ENCODE data around the gene SP1. TPM values are rescaled to one million over a fixed set of nuclear protein-coding genes. Genes with fewer than 3 reads are reported as not detected.
A peak's percentile ranks its signal among the peaks of the same experiment; 100 is the strongest.

SP1 gene
- total and polyA plus RNA-seq, 9 of the 15 experiments (the other 6 are each of a cell fraction or from before 2014, with no cell fraction given), result 8.0 to 65.5 (median 41.6) TPM

GRCh38 chr12:53353257-53353655 lies 26.7 kb upstream of the SP1 start:
- ChIA-PET POLR2A (interaction anchor here (1.1 to 1.5 kb wide), 2 partner anchors 35 to 70 kb away, joined by 3 to 9 read pairs; partner anchors contain the start of gene AMHR2), CTCF (ENCODE audit: low intra/inter-chr PET ratio) (interaction anchor here (0.7 to 4.3 kb wide), 7 partner anchors 28 to 155 kb away, joined by 3 to 43 read pairs (median 9); partner anchors contain the start of genes AMHR2, NPFF, PCBP2 and SP1)
- no peak for TF ChIP-seq ZNF133 (CRISPR knock-in tag; IDR thresholded peaks at IDR 0.05)
- TF ChIP-seq, protein P1, sequence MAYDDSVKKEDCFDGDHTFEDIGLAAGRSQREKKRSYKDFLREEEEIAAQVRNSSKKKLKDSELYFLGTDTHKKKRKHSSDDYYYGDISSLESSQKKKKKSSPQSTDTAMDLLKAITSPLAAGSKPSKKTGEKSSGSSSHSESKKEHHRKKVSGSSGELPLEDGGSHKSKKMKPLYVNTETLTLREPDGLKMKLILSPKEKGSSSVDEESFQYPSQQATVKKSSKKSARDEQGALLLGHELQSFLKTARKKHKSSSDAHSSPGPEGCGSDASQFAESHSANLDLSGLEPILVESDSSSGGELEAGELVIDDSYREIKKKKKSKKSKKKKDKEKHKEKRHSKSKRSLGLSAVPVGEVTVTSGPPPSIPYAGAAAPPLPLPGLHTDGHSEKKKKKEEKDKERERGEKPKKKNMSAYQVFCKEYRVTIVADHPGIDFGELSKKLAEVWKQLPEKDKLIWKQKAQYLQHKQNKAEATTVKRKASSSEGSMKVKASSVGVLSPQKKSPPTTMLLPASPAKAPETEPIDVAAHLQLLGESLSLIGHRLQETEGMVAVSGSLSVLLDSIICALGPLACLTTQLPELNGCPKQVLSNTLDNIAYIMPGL (CRISPR knock-in tag; IDR thresholded peaks at IDR 0.05), result no peak
- no peak for TF ChIP-seq KAT7 (CRISPR knock-in tag; IDR thresholded peaks at IDR 0.05; ENCODE audit: borderline replicate concordance)
- 0 out of 4 replicates have a peak, but pooled peaks of 1 of the 2 experiments have one; percentile 3 for TF ChIP-seq KDM1A (IDR thresholded peaks at IDR 0.05)
- TF ChIP-seq SRSF7 (optimal IDR thresholded peaks at IDR 0.05; ENCODE audit: low read depth, low read length), result no peak
- no peak for TF ChIP-seq KDM5B (IDR thresholded peaks at IDR 0.05; ENCODE audit: insufficient replicate concordance, low read depth, low read length)
- TF ChIP-seq DEAF1 (CRISPR knock-in tag; IDR thresholded peaks at IDR 0.05), result no peak
- no peak for TF ChIP-seq XRCC5 (IDR thresholded peaks at IDR 0.05; ENCODE audit: low read depth, low read length)
- TF ChIP-seq NFXL1 (CRISPR knock-in tag; IDR thresholded peaks at IDR 0.05), result no peak
- no peak for TF ChIP-seq ZNF75A (CRISPR knock-in tag; IDR thresholded peaks at IDR 0.05)
- no peak for TF ChIP-seq EP400 (IDR thresholded peaks at IDR 0.05)
- TF ChIP-seq MAFK (IDR thresholded peaks at IDR 0.05; ENCODE audit: low read length), result no peak
- TF ChIP-seq EGR1 (conservative IDR thresholded peaks at IDR 0.05), result 0 out of 2 replicates have a peak, but pooled peaks have one; percentile 10
- TF ChIP-seq MAX (CRISPR knock-in tag; IDR thresholded peaks at IDR 0.05), result no peak
- no peak for TF ChIP-seq ZNF224 (CRISPR knock-in tag; IDR thresholded peaks at IDR 0.05)
- TF ChIP-seq ZNF217 (CRISPR knock-in tag; IDR thresholded peaks at IDR 0.05), result no peak
- TF ChIP-seq ZNF316 (IDR thresholded peaks at IDR 0.05), result 0 out of 2 replicates have a peak, but pooled peaks have one; percentile 1
- peak overlapping the region; percentile 90 for H2AFZ ChIP-seq (ENCODE audit: low read depth, low read length)
- no peaks in the 10 kb centered on the region for H4K20me1 ChIP-seq (replicated peaks; ENCODE audit: control insufficient read depth, insufficient read depth, low read length)
- DNase-seq (ENCODE audit: extremely low read depth in 1 of 4, low spot score in 3 of 4) (no peak), FAIRE-seq (no peak), ATAC-seq (peak; percentile 10; the same call in 2 of the 3 replicates)
- no peaks in the 10 kb centered on the region for H3K79me2 ChIP-seq (ENCODE audit: control insufficient read depth, insufficient read depth, low read length)
- no peaks in the 10 kb centered on the region for H3K9me3 ChIP-seq (replicated peaks; ENCODE audit: control insufficient read depth, insufficient read depth, low read depth, low read length)
- no peak overlapping the region for H3K4me2 ChIP-seq (ENCODE audit: insufficient read depth, low read length)
- H3K4me1 ChIP-seq (replicated peaks in 1 of 2; ENCODE audit: control insufficient read depth in 2 of 2, insufficient read depth in 2 of 2, low read length in 2 of 2), result peaks cover 12 to 17% of the 10 kb centered on the region in 2 experiments
- in situ Hi-C loops (cut with MboI), result no loop called here
- 67% methylated on average over 5 of the region's 5 CpGs for WGBS (ENCODE audit: insufficient coverage, low coverage, missing lambda C conversion rate)
- intact Hi-C loops (cut with micrococcal nuclease), result no loop called here
- BruUV-seq (replicated peaks), result no TSS peak
- H3K27me3 ChIP-seq (ENCODE audit: control insufficient read depth in 2 of 2, insufficient read depth in 2 of 2, low read length in 2 of 2), result no peaks in the 10 kb centered on the region
- peak overlapping the region in 1 of 2 experiments; percentile 39; a peak in 1 of 4 replicates for H3K9ac ChIP-seq (ENCODE audit: insufficient read depth in 1 of 2, low read depth in 2 of 2, low read length in 2 of 2)
- H3K27ac ChIP-seq (ENCODE audit: extremely low read depth, low read depth, low read length), result no peak overlapping the region
- H3K9me1 ChIP-seq (ENCODE audit: control insufficient read depth, insufficient read depth, low read length), result no peaks in the 10 kb centered on the region
- H3K36me3 ChIP-seq (ENCODE audit: control insufficient read depth, insufficient read depth, low read length), result no peaks in the 10 kb centered on the region
- H3K4me3 ChIP-seq, result no peak overlapping the region
